K562 treated with DMSO at 1 percent for 4 hours (cell line): ENCODE data around the gene NLRP14. TPM values are rescaled to one million over a fixed set of nuclear protein-coding genes. Genes with fewer than 3 reads are reported as not detected.

Experiments used
- total RNA-seq: library from RNA; unstranded; fragments of 300-600 nt; gene quantifications from 2 replicates; pipeline ENCODE4 v1.2.3, GENCODE V29; 2022; ENCODE audit not compliant: insufficient read depth

NLRP14 gene, protein sequence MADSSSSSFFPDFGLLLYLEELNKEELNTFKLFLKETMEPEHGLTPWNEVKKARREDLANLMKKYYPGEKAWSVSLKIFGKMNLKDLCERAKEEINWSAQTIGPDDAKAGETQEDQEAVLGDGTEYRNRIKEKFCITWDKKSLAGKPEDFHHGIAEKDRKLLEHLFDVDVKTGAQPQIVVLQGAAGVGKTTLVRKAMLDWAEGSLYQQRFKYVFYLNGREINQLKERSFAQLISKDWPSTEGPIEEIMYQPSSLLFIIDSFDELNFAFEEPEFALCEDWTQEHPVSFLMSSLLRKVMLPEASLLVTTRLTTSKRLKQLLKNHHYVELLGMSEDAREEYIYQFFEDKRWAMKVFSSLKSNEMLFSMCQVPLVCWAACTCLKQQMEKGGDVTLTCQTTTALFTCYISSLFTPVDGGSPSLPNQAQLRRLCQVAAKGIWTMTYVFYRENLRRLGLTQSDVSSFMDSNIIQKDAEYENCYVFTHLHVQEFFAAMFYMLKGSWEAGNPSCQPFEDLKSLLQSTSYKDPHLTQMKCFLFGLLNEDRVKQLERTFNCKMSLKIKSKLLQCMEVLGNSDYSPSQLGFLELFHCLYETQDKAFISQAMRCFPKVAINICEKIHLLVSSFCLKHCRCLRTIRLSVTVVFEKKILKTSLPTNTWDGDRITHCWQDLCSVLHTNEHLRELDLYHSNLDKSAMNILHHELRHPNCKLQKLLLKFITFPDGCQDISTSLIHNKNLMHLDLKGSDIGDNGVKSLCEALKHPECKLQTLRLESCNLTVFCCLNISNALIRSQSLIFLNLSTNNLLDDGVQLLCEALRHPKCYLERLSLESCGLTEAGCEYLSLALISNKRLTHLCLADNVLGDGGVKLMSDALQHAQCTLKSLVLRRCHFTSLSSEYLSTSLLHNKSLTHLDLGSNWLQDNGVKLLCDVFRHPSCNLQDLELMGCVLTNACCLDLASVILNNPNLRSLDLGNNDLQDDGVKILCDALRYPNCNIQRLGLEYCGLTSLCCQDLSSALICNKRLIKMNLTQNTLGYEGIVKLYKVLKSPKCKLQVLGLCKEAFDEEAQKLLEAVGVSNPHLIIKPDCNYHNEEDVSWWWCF
- 0.31 TPM in 1 of 2 replicates, not detected in the other for total RNA-seq

DNA sequence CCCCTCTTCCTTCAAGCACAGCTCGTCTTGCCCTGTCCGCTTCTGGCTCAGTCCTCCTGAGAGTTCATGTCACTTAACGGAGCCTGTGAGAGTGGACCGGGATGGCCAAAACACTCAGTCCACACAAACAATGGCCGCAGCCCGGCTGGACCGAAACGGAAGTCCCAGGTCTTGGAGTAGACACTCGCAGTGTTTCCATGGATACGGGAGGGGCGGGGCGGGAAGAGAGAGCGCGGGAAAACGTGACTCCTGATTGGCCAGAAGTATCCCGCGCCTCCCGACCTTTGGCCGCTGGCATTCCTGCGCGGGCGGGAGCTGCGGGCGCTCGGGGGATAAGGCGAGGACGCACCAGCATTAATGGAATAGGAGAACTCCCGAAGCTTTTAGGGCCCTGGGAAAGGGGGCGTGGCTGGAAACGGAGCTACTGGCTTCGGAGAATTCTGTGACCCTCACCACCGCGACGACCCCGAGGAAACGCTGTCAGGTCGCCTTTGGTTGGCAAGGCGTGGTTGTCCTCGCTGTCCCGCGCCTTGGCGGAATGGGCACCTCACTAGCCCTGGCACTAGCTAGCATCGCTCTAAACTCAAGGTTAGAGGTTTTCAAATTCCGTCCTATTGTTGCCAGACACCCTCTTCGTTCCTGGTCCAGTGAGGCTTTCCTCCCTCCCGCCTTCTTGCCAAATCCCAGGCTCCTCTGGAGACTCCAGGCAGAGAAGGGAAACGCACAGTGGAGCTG, at the start of gene NLRP14, which contains the start of gene ZNF214:
Gene NLRP14 (plus strand): TSS at position 297 of the 735 bp plus-strand sequence. CDS start 18,108 bp downstream, outside the sequence.
Gene ZNF214 (minus strand): TSS at position 164 of the 735 bp plus-strand sequence. CDS start 17,511 bp downstream, outside the sequence.

DNA sequence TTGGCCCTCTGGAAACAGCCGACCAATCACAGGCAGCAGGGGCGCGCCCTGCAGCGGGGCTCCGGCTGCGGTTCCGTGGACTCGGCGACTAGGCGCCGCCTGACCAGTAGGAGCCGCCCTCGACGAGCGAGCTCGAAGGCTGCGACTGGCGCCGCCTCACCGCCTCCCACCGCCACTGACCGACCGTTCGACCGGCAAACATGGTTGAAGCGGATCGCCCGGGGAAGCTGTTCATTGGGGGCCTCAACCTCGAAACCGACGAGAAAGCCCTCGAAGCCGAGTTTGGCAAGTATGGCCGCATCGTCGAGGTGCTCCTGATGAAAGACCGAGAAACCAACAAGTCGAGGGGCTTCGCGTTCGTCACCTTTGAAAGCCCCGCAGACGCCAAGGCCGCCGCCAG, 68.6 kb downstream of the NLRP14 start, which contains the start of gene RBMXL2:
Gene RBMXL2 (plus strand): TSS at position 78 of the 400 bp plus-strand sequence. CDS start 123 bp downstream, at position 201.

Other genes starting within 250 kb of the NLRP14 start
- gene OR2AG2, start 248.5 kb upstream of the NLRP14 start, total RNA-seq, result 0.49 TPM in 1 of 2 replicates, not detected in the other
- gene OR2AG1, start 237.5 kb upstream of the NLRP14 start, total RNA-seq, result not detected in 2 replicates
- gene OR6A2, start 220.8 kb upstream of the NLRP14 start, total RNA-seq, result not detected in 2 replicates
- gene OR10A5, start 174.8 kb upstream of the NLRP14 start, total RNA-seq, result not detected in 2 replicates
- not detected in 2 replicates for gene OR10A2, start 157.4 kb upstream of the NLRP14 start, total RNA-seq
- not detected in 2 replicates for gene OR10A4, start 143.9 kb upstream of the NLRP14 start, total RNA-seq
- gene OR2D2, start 128.0 kb upstream of the NLRP14 start, total RNA-seq, result not detected in 2 replicates
- gene OR2D3, start 99.5 kb upstream of the NLRP14 start, total RNA-seq, result not detected in 2 replicates
- gene ZNF215, start 94.1 kb upstream of the NLRP14 start, total RNA-seq, result 2.6 and 3.6 TPM in 2 replicates
- gene ZNF214, start 133 bp upstream of the NLRP14 start, total RNA-seq, result not detected in 2 replicates
- gene RBMXL2, start 68.5 kb downstream of the NLRP14 start, total RNA-seq, result not detected in 2 replicates
- not detected in 2 replicates for gene SYT9, start 231.4 kb downstream of the NLRP14 start, total RNA-seq